Psoas muscle (tissue), 8 donors: ENCODE data around the gene AVEN. TPM values are rescaled to one million over a fixed set of nuclear protein-coding genes. Genes with fewer than 3 reads are reported as not detected.

Experiments used
- ATAC-seq, 4 donors: fragments of 200-7000 bp; cut with Tn5 transposase; one replicate each; pipeline ENCODE4 v1.9.1; 2020; ENCODE audit warnings: moderate library complexity in 3 of 4, mild to moderate bottlenecking in 2 of 4
- DNase-seq, 2 donors: peaks; one replicate each; pipeline ENCODE4 v3.0.0-alpha.2; 2020
- H3K27ac ChIP-seq: fragments of 200-600 bp; one replicate; pipeline ENCODE4 v1.8.0; 2022
- H3K27me3 ChIP-seq, 3 donors: fragments of 200-600 bp in 1 of 3; one replicate each; pipeline versions ENCODE4 v1.6.1 to v1.8.0; 2013 to 2022; ENCODE audit warnings: low read length in 2 of 3, mild to moderate bottlenecking in 2 of 3, moderate library complexity in 1 of 3; ENCODE audit not compliant: insufficient read depth in 3 of 3
- H3K36me3 ChIP-seq, 2 donors: fragments of 200-600 bp in 1 of 2; one replicate each; pipeline versions ENCODE4 v1.6.1 to v1.8.0; 2013 to 2022; ENCODE audit warnings: low read depth in 1 of 2, mild to moderate bottlenecking in 1 of 2, moderate library complexity in 1 of 2; ENCODE audit not compliant: insufficient read depth in 1 of 2
- H3K4me1 ChIP-seq: fragments of 200-600 bp; one replicate; pipeline ENCODE4 v1.8.0; 2022
- H3K4me3 ChIP-seq: fragments of 200-600 bp; one replicate; pipeline ENCODE4 v1.8.0; 2022; ENCODE audit warnings: mild to moderate bottlenecking
- H3K9me3 ChIP-seq: fragments of 200-600 bp; one replicate; pipeline ENCODE4 v1.8.0; 2022
- whole genome bisulfite sequencing, 3 donors: extraction: QIAGEN DNeasy Blood & Tissue Kit; methylation state at CpG; one replicate each; pipeline versions ENCODE4 v1.1.6 to v1.1.7; 2013; 5-methylcytosine and 5-hydroxymethylcytosine counted together
- intact Hi-C, 2 donors: fragments of 100-400 bp; cut with DNase I; formaldehyde crosslinking; loops; one replicate each; pipeline versions ENCODE4 v1.11.0 to v1.14.2; 2022
- polyA plus RNA-seq, 3 donors: library from polyadenylated mRNA; stranded (reverse); fragments of 200-250 nt; gene quantifications; one replicate each; pipeline ENCODE4 v1.2.3, GENCODE V29; 2013
- total RNA-seq, 4 donors: library from RNA; stranded (reverse); fragmentation: NEBNext Ultra II Directional in 2 of 4; extraction: Animal tissue kit (Norgen Biotek cat#: 25700) in 2 of 4; gene quantifications; one replicate each; pipeline versions ENCODE4 v1.2.1 to v1.2.4, GENCODE V29; 2021 to 2023
- TF ChIP-seq, protein P1 (sequence below): fragments of 200-600 bp; IDR thresholded peaks from one replicate; pipeline ENCODE4 v1.8.0; 2022; ENCODE audit warnings: antibody characterized with exemption
- donor health status: healthy with polysubstance abuse.
- donor health status: DM: no; HTN: no; CAD: no; lungs with moderate emphysema.
- donor health status: Bipolar disorder and iron deficiency.
- donor health status: healthy.
- donor health status: DM: yes; HTN: yes; CAD: no.
- donor health status: DM: no; HTN: no; CAD: no.
- donor health status: DM: no; HTN: no; CAD: no.
- donor health status: DM: yes; HTN: yes; CAD: no.

The AVEN gene
- total and polyA plus RNA-seq, 7 donors = 17.2 to 30.3 (median 22.3) TPM

DNA sequence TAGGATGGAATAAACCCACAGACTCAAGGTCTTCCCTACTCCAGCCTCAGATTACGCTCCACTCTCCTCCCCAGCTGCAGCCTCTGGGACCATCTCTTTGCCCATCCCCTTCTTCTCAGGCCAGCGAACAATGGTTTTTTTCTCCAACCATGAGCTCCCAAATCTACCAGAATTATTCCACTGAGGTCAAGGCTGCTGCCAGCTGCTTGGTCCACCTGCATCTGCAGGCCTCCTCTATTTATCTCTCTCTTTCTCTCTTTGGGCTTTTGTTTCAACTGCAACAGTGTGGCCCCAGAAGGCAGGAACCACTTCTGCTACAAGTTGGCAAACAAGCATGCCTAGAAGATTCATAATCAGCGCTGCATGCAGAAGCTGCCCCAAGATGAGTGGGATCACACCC lies 51.6 kb downstream of the AVEN start:
- TF ChIP-seq, protein P1, sequence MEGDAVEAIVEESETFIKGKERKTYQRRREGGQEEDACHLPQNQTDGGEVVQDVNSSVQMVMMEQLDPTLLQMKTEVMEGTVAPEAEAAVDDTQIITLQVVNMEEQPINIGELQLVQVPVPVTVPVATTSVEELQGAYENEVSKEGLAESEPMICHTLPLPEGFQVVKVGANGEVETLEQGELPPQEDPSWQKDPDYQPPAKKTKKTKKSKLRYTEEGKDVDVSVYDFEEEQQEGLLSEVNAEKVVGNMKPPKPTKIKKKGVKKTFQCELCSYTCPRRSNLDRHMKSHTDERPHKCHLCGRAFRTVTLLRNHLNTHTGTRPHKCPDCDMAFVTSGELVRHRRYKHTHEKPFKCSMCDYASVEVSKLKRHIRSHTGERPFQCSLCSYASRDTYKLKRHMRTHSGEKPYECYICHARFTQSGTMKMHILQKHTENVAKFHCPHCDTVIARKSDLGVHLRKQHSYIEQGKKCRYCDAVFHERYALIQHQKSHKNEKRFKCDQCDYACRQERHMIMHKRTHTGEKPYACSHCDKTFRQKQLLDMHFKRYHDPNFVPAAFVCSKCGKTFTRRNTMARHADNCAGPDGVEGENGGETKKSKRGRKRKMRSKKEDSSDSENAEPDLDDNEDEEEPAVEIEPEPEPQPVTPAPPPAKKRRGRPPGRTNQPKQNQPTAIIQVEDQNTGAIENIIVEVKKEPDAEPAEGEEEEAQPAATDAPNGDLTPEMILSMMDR = no peak
- intact Hi-C loops = no loop called here
- Histone ChIP-seq H3K9me3 (no peaks in the 10 kb centered on the region), H3K4me1 (no peaks in the 10 kb centered on the region), H3K27ac (no peak overlapping the region), H3K4me3 (no peak overlapping the region), H3K27me3 (no peaks in the 10 kb centered on the region), H3K36me3 (no peaks in the 10 kb centered on the region)
- WGBS, 3 donors = 88 to 94% (median 88%) methylated on average over 3 of the region's 3 CpGs
- no peak for DNase-seq
- ATAC-seq = no peak

DNA sequence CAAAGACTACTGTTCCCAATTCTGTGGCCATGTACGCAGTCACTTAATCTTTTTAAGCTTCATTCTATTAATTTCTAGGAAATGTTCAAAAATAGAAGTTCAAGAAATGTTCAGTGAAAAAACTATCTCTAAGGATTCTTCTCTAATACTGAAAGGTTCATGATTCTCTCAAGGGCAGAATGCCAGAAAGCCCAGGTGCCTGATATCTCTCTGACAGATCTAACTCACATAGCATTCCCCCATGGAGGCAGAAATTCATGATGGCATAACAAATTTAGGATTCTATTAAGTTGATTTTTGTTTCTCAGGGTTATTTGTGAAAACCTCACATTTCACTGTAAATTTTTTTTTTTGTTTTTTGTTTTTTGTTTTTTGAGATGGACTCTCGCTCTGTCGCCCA lies 53.3 kb downstream of the AVEN start:
- H3K4me3 ChIP-seq = no peak overlapping the region
- TF ChIP-seq, protein P1 = no peak
- no peaks in the 10 kb centered on the region for H3K4me1 ChIP-seq
- no peak for ATAC-seq
- no peak for DNase-seq
- 62 to 68% (median 64%) methylated on average over 3 of the region's 3 CpGs for WGBS, 3 donors
- H3K27me3 ChIP-seq = no peaks in the 10 kb centered on the region
- H3K9me3 ChIP-seq = no peaks in the 10 kb centered on the region
- intact Hi-C loops = no loop called here
- H3K36me3 ChIP-seq = no peaks in the 10 kb centered on the region
- no peak overlapping the region for H3K27ac ChIP-seq

DNA sequence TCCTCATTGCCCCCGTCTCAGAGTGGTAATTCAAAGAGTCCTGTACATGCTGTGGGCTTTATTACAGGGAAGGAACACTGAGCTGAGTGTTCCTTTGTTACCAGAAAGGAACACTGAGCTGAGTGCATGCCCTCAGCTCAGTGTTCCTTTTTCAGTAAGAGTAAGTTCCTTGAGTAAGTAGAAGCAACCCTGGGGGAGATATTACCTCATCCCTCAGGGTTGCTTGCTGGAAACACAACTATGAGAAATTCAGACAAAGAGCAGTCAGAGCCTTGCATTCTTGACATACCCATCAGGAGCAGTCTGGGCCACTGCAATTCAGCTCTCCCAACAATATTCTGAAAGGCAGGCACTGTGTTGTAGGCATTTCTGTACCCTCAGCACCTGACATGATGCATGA lies 53.7 kb downstream of the AVEN start:
- TF ChIP-seq, protein P1 = no peak
- ATAC-seq (no peak), DNase-seq (no peak)
- H3K4me1 ChIP-seq = no peaks in the 10 kb centered on the region
- H3K27me3 ChIP-seq = no peaks in the 10 kb centered on the region
- no peaks in the 10 kb centered on the region for H3K36me3 ChIP-seq
- H3K9me3 ChIP-seq = no peaks in the 10 kb centered on the region
- intact Hi-C loops = no loop called here
- 53 to 71% (median 53%) methylated on average over 1 of the region's 1 CpG for WGBS, 3 donors
- no peak overlapping the region for H3K4me3 ChIP-seq
- H3K27ac ChIP-seq = no peak overlapping the region

DNA sequence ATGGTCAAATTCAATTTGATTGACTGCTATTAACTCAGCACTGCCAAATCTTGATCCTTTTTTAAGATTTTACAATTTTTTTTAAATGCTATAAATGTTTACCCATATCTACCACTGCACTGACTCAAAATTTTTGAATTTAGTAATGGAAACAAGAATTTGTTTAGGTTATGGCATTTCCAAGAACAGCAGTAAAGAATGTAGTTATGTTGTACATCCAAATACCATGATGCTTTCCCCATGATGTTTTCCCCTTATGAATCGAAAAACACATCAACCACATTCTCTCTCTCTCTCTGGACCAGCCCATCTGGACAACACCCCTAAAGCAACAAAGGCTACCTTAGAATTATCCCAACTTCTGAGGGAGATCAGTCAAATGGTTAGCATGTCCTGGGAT lies 56.5 kb downstream of the AVEN start:
- no peaks in the 10 kb centered on the region for H3K27me3 ChIP-seq
- intact Hi-C loops = no loop called here
- no peak overlapping the region for H3K4me3 ChIP-seq
- DNase-seq (no peak), ATAC-seq (no peak)
- H3K36me3 ChIP-seq = no peaks in the 10 kb centered on the region
- TF ChIP-seq, protein P1 = no peak
- no peaks in the 10 kb centered on the region for H3K4me1 ChIP-seq
- 81 to 90% (median 83%) methylated on average over 1 of the region's 1 CpG for WGBS, 3 donors
- H3K9me3 ChIP-seq = no peaks in the 10 kb centered on the region
- no peak overlapping the region for H3K27ac ChIP-seq

DNA sequence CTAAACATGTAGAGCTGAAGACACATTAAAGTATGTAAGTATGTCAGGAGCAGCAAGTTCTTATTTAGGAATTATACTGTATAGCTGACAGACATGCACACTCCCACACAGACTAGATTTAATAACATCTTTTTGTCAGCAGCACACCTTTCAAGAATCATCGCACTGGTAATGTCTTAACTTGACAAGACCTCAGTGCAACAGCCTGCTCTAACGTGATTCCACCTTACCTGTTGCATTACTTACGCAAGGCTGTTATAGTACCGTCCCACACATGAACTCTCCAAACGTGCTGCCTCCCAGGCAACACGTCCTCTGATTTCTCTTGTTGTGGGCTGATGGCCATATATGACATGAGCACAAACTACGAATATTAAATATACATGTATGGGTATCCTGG lies 58.8 kb downstream of the AVEN start:
- TF ChIP-seq, protein P1 = no peak
- H3K9me3 ChIP-seq = no peaks in the 10 kb centered on the region
- H3K4me1 ChIP-seq = no peaks in the 10 kb centered on the region
- no peaks in the 10 kb centered on the region for H3K27me3 ChIP-seq
- ATAC-seq = no peak
- H3K36me3 ChIP-seq = no peaks in the 10 kb centered on the region
- intact Hi-C loops = no loop called here
- 65% methylated on average over 7 of the region's 7 CpGs for WGBS, 3 donors
- no peak overlapping the region for H3K4me3 ChIP-seq
- no peak overlapping the region for H3K27ac ChIP-seq
- no peak for DNase-seq
